Retinal pigment epithelial cell (primary cell): ENCODE data around the gene TTC23L.

Source experiments
- DNase-seq: peaks from one replicate; pipeline ENCODE4 v3.0.0-alpha.2; 2010; ENCODE audit warnings: low read depth
- H3K4me3 ChIP-seq: 2 replicates; pipeline ENCODE4 v1.5.1; 2011; ENCODE audit warnings: mild to moderate bottlenecking, low read length, control low read depth, moderate library complexity
- TF ChIP-seq, protein P1 (sequence below): conservative IDR thresholded peaks from 2 replicates; pipeline ENCODE4 v1.5.1; 2011; ENCODE audit warnings: low read depth, low read length, control low read depth, inconsistent platforms

TTC23L gene

GRCh38 chr5:34941936-34942335 is 103.0 kb downstream of the TTC23L start:
- DNase-seq = no peak
- TF ChIP-seq, protein P1, sequence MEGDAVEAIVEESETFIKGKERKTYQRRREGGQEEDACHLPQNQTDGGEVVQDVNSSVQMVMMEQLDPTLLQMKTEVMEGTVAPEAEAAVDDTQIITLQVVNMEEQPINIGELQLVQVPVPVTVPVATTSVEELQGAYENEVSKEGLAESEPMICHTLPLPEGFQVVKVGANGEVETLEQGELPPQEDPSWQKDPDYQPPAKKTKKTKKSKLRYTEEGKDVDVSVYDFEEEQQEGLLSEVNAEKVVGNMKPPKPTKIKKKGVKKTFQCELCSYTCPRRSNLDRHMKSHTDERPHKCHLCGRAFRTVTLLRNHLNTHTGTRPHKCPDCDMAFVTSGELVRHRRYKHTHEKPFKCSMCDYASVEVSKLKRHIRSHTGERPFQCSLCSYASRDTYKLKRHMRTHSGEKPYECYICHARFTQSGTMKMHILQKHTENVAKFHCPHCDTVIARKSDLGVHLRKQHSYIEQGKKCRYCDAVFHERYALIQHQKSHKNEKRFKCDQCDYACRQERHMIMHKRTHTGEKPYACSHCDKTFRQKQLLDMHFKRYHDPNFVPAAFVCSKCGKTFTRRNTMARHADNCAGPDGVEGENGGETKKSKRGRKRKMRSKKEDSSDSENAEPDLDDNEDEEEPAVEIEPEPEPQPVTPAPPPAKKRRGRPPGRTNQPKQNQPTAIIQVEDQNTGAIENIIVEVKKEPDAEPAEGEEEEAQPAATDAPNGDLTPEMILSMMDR = no peak
- no peak overlapping the region for H3K4me3 ChIP-seq

DNA sequence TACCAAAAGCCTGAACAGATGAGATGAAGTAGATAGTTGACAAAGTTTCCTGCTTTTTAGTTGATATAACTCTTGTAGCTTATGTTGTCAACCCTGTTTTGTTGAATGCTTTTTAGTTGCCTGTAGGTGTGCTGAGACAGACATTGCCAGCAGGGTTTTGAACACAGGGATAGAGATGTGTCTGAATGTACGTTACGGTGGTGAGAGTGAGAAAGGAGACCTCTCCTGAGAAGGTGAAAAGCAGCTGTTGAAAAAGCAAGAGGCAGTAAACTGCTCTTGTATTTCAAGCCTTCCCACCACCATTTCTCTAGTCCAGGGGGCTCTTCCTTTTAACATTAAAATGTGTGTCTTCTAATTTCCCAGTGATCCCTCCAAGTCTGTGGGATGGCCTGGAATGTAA is 105.1 kb downstream of the TTC23L start:
- H3K4me3 ChIP-seq = no peak overlapping the region
- TF ChIP-seq, protein P1 = no peak
- no peak for DNase-seq

- TF ChIP-seq, protein P1 = no peak
- DNase-seq = no peak
- no peak overlapping the region for H3K4me3 ChIP-seq
Measured at GRCh38 chr5:34944460-34945047, 105.6 kb downstream of the TTC23L start.
